ENCODE results near the gene SCNN1A. TPM values are rescaled to one million over a fixed set of nuclear protein-coding genes. Genes with fewer than 3 reads are reported as not detected.
"Not testable (repeated sequence)": the region's sequence is repeated elsewhere in the genome, so short reads cannot be mapped to it uniquely, and the experiment has no call there.

Gene SCNN1A
- total and polyA plus RNA-seq, 9 donors, result 0.17 to 4.1 (median 0.24) TPM; not detected in 2

GRCh38 chr12:6340745-6341416 lies 34.5 kb downstream of the SCNN1A start:
- Histone ChIP-seq H3K27ac (ENCODE audit: low read length) (peak overlapping the region; percentile 97), H3K36me3 (ENCODE audit: control insufficient read depth, insufficient read depth, low read length) (peaks cover 2% of the 10 kb centered on the region), H3K4me1 (ENCODE audit: control insufficient read depth, insufficient read depth, low read length) (peaks cover 73% of the 10 kb centered on the region), H3K9me3 (replicated peaks; ENCODE audit: control insufficient read depth, low read depth, low read length) (no peaks in the 10 kb centered on the region), H3K4me3 (ENCODE audit: low read length) (peak overlapping the region; percentile 99), H3K27me3 (ENCODE audit: control insufficient read depth, insufficient read depth, low read length) (no peaks in the 10 kb centered on the region)
- WGBS (ENCODE audit: insufficient coverage), result 4% methylated on average over 11 of the region's 15 CpGs
- peak; percentile 61 for DNase-seq

- peak overlapping the region; percentile 97 for H3K27ac ChIP-seq (ENCODE audit: low read length)
- H3K4me1 ChIP-seq (ENCODE audit: control insufficient read depth, insufficient read depth, low read length), result peaks cover 81% of the 10 kb centered on the region
- H3K4me3 ChIP-seq (ENCODE audit: low read length), result peak overlapping the region; percentile 99
- no peaks in the 10 kb centered on the region for H3K27me3 ChIP-seq (ENCODE audit: control insufficient read depth, insufficient read depth, low read length)
- WGBS (ENCODE audit: insufficient coverage), result 0% methylated on average over 8 of the region's 9 CpGs
- DNase-seq, result peak; percentile 79
- H3K9me3 ChIP-seq (replicated peaks; ENCODE audit: control insufficient read depth, low read depth, low read length), result no peaks in the 10 kb centered on the region
- H3K36me3 ChIP-seq (ENCODE audit: control insufficient read depth, insufficient read depth, low read length), result peaks cover 2% of the 10 kb centered on the region
Observed at GRCh38 chr12:6340032-6340638, 35.2 kb downstream of the SCNN1A start.

GRCh38 chr12:6338955-6339354 lies 36.4 kb downstream of the SCNN1A start:
- H3K4me1 ChIP-seq (ENCODE audit: control insufficient read depth, insufficient read depth, low read length), result peaks cover 90% of the 10 kb centered on the region

GRCh38 chr12:6338536-6338935 lies 36.8 kb downstream of the SCNN1A start:
- H3K27me3 ChIP-seq (ENCODE audit: control insufficient read depth, insufficient read depth, low read length); DNase-seq; H3K4me3 ChIP-seq (ENCODE audit: low read length); H3K9me3 ChIP-seq (replicated peaks; ENCODE audit: control insufficient read depth, low read depth, low read length): not testable (repeated sequence)
- Histone ChIP-seq H3K4me1 (ENCODE audit: control insufficient read depth, insufficient read depth, low read length) (peaks cover 88% of the 10 kb centered on the region), H3K36me3 (ENCODE audit: control insufficient read depth, insufficient read depth, low read length) (peaks cover 15% of the 10 kb centered on the region), H3K27ac (ENCODE audit: low read length) (peak overlapping the region; percentile 10)
- WGBS (ENCODE audit: insufficient coverage), result 63% methylated on average over 2 of the region's 8 CpGs

More at GRCh38 chr12:6338955-6339354, 36.4 kb downstream of the SCNN1A start:
- peaks cover 11% of the 10 kb centered on the region for H3K36me3 ChIP-seq (ENCODE audit: control insufficient read depth, insufficient read depth, low read length)
- no peaks in the 10 kb centered on the region for H3K9me3 ChIP-seq (replicated peaks; ENCODE audit: control insufficient read depth, low read depth, low read length)
- no peak overlapping the region for H3K4me3 ChIP-seq (ENCODE audit: low read length)
- 13% methylated on average over 2 of the region's 3 CpGs for WGBS (ENCODE audit: insufficient coverage)
- H3K27ac ChIP-seq (ENCODE audit: low read length), result peak overlapping the region; percentile 97
- DNase-seq, result no peak
- no peaks in the 10 kb centered on the region for H3K27me3 ChIP-seq (ENCODE audit: control insufficient read depth, insufficient read depth, low read length)

- Histone ChIP-seq H3K4me3 (ENCODE audit: low read length) (peak overlapping the region; percentile 5), H3K9me3 (replicated peaks; ENCODE audit: control insufficient read depth, low read depth, low read length) (no peaks in the 10 kb centered on the region), H3K27me3 (ENCODE audit: control insufficient read depth, insufficient read depth, low read length) (no peaks in the 10 kb centered on the region), H3K4me1 (ENCODE audit: control insufficient read depth, insufficient read depth, low read length) (peaks cover 84% of the 10 kb centered on the region), H3K27ac (ENCODE audit: low read length) (peak overlapping the region; percentile 72), H3K36me3 (ENCODE audit: control insufficient read depth, insufficient read depth, low read length) (peaks cover 21% of the 10 kb centered on the region)
- WGBS (ENCODE audit: insufficient coverage), result 29% methylated on average over 11 of the region's 12 CpGs
- DNase-seq, result no peak
Observed at GRCh38 chr12:6337958-6338433, 37.4 kb downstream of the SCNN1A start.

GRCh38 chr12:6336889-6337853 lies 38.2 kb downstream of the SCNN1A start:
- peak; percentile 41 for DNase-seq
- H3K4me3 ChIP-seq (ENCODE audit: low read length), result peak overlapping the region; percentile 38
- peaks cover 76% of the 10 kb centered on the region for H3K4me1 ChIP-seq (ENCODE audit: control insufficient read depth, insufficient read depth, low read length)
- H3K27me3 ChIP-seq (ENCODE audit: control insufficient read depth, insufficient read depth, low read length), result no peaks in the 10 kb centered on the region
- H3K9me3 ChIP-seq (replicated peaks; ENCODE audit: control insufficient read depth, low read depth, low read length), result no peaks in the 10 kb centered on the region
- 17% methylated on average over 4 of the region's 15 CpGs for WGBS (ENCODE audit: insufficient coverage)
- peaks cover 29% of the 10 kb centered on the region for H3K36me3 ChIP-seq (ENCODE audit: control insufficient read depth, insufficient read depth, low read length)
- peak overlapping the region; percentile 98 for H3K27ac ChIP-seq (ENCODE audit: low read length)

- H3K36me3 ChIP-seq (ENCODE audit: control insufficient read depth, insufficient read depth, low read length), result peaks cover 35% of the 10 kb centered on the region
- peaks cover 73% of the 10 kb centered on the region for H3K4me1 ChIP-seq (ENCODE audit: control insufficient read depth, insufficient read depth, low read length)
- no peaks in the 10 kb centered on the region for H3K27me3 ChIP-seq (ENCODE audit: control insufficient read depth, insufficient read depth, low read length)
- 0% methylated on average over 8 of the region's 12 CpGs for WGBS (ENCODE audit: insufficient coverage)
- H3K4me3 ChIP-seq (ENCODE audit: low read length), result peak overlapping the region; percentile 38
- no peaks in the 10 kb centered on the region for H3K9me3 ChIP-seq (replicated peaks; ENCODE audit: control insufficient read depth, low read depth, low read length)
- H3K27ac ChIP-seq (ENCODE audit: low read length), result peak overlapping the region; percentile 98
- peak; percentile 99 for DNase-seq
Observed at GRCh38 chr12:6336079-6336888, 39.1 kb downstream of the SCNN1A start.

- DNase-seq, result peak; percentile 78
Observed at GRCh38 chr12:6335451-6336078, 39.8 kb downstream of the SCNN1A start.

GRCh38 chr12:6334940-6335450 lies 40.4 kb downstream of the SCNN1A start:
- WGBS (ENCODE audit: insufficient coverage), result 43% methylated on average over 4 of the region's 13 CpGs
- H3K27me3 ChIP-seq (ENCODE audit: control insufficient read depth, insufficient read depth, low read length), result no peaks in the 10 kb centered on the region
- no peak overlapping the region for H3K4me3 ChIP-seq (ENCODE audit: low read length)
- H3K27ac ChIP-seq (ENCODE audit: low read length), result peak overlapping the region; percentile 98
- no peaks in the 10 kb centered on the region for H3K9me3 ChIP-seq (replicated peaks; ENCODE audit: control insufficient read depth, low read depth, low read length)
- peaks cover 48% of the 10 kb centered on the region for H3K36me3 ChIP-seq (ENCODE audit: control insufficient read depth, insufficient read depth, low read length)
- no peak for DNase-seq
- peaks cover 62% of the 10 kb centered on the region for H3K4me1 ChIP-seq (ENCODE audit: control insufficient read depth, insufficient read depth, low read length)

More at GRCh38 chr12:6335451-6336078, 39.8 kb downstream of the SCNN1A start:
- H3K4me1 ChIP-seq (ENCODE audit: control insufficient read depth, insufficient read depth, low read length), result peaks cover 67% of the 10 kb centered on the region
- no peaks in the 10 kb centered on the region for H3K27me3 ChIP-seq (ENCODE audit: control insufficient read depth, insufficient read depth, low read length)
- 4% methylated on average over 8 of the region's 11 CpGs for WGBS (ENCODE audit: insufficient coverage)
- H3K4me3 ChIP-seq (ENCODE audit: low read length), result peak overlapping the region; percentile 38
- no peaks in the 10 kb centered on the region for H3K9me3 ChIP-seq (replicated peaks; ENCODE audit: control insufficient read depth, low read depth, low read length)
- H3K36me3 ChIP-seq (ENCODE audit: control insufficient read depth, insufficient read depth, low read length), result peaks cover 43% of the 10 kb centered on the region
- H3K27ac ChIP-seq (ENCODE audit: low read length), result peak overlapping the region; percentile 98

Data from muscle of leg (tissue), 11 donors.